NT2/D1 (cell line): ENCODE measurements around the gene HGF.

Experiments
- DNase-seq: peaks from one replicate; pipeline ENCODE4 v3.0.0-alpha.2; 2011; ENCODE audit warnings: low read depth, low spot score
- H3K27me3 ChIP-seq: 2 replicates; pipeline ENCODE4 v1.6.0; 2011; ENCODE audit warnings: mild to moderate bottlenecking; ENCODE audit not compliant: insufficient read length, insufficient read depth
- H3K36me3 ChIP-seq: 2 replicates; pipeline ENCODE4 v1.6.1; 2011; ENCODE audit warnings: mild to moderate bottlenecking, low read length, mixed read lengths; ENCODE audit not compliant: insufficient read depth, insufficient read length
- H3K4me1 ChIP-seq: 2 replicates; pipeline ENCODE4 v1.5.1; 2011; ENCODE audit not compliant: insufficient read depth, insufficient read length
- H3K4me3 ChIP-seq: 2 replicates; pipeline ENCODE4 v1.5.1; 2011; ENCODE audit warnings: low read depth; ENCODE audit not compliant: insufficient read length
- H3K9ac ChIP-seq: 2 replicates; pipeline ENCODE4 v1.6.0; 2011; ENCODE audit warnings: low read depth; ENCODE audit not compliant: insufficient read length
- H3K9me3 ChIP-seq: 2 replicates; pipeline ENCODE4 v1.5.1; 2011; ENCODE audit warnings: mild to moderate bottlenecking, low read length; ENCODE audit not compliant: insufficient read depth
- SUZ12 ChIP-seq: IDR thresholded peaks from 2 replicates; pipeline ENCODE4 v1.6.1; 2011; ENCODE audit not compliant: insufficient read length, insufficient read depth; ENCODE audit errors: extremely low read depth
- YY1 ChIP-seq: IDR thresholded peaks from 2 replicates; pipeline ENCODE4 v1.6.1; 2011; ENCODE audit not compliant: insufficient read length, insufficient read depth
- ZNF274 ChIP-seq: IDR thresholded peaks from 2 replicates; pipeline ENCODE4 v1.6.1; 2011; ENCODE audit warnings: mild to moderate bottlenecking, low read depth, low read length

Gene HGF

DNA sequence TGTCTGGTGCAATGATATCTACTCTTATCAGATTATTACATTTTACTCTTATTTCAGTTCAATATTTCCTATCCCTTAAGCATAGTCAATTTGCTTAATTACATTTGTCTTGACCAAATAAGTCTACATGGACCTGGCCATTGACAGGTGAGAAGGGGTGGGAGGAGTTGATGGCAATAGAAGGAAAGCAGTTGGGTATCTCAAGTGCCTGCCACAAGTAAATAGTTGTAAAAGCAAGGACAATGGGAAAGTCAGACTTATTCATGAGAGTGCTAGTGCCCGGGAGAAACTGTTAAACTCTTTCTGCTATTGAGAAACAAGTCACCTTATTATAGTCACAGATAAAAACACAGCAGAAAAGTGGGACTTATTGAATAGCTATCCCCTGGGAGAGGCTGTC, 32.4 kb upstream of the HGF start:
- no peak for DNase-seq
- Histone ChIP-seq H3K4me3 (no peak overlapping the region), H3K9me3 (no peaks in the 10 kb centered on the region), H3K9ac (no peak overlapping the region), H3K4me1 (no peaks in the 10 kb centered on the region), H3K27me3 (no peaks in the 10 kb centered on the region), H3K36me3 (no peaks in the 10 kb centered on the region)
- TF ChIP-seq YY1 (no peak), SUZ12 (no peak), ZNF274 (no peak)

GRCh38 chr7:81801532-81801931, 31.7 kb upstream of the HGF start:
- Histone ChIP-seq H3K36me3 (no peaks in the 10 kb centered on the region), H3K9ac (no peak overlapping the region), H3K4me1 (no peaks in the 10 kb centered on the region), H3K4me3 (no peak overlapping the region), H3K9me3 (no peaks in the 10 kb centered on the region), H3K27me3 (no peaks in the 10 kb centered on the region)
- TF ChIP-seq ZNF274 (no peak), YY1 (no peak), SUZ12 (no peak)
- no peak for DNase-seq

DNA sequence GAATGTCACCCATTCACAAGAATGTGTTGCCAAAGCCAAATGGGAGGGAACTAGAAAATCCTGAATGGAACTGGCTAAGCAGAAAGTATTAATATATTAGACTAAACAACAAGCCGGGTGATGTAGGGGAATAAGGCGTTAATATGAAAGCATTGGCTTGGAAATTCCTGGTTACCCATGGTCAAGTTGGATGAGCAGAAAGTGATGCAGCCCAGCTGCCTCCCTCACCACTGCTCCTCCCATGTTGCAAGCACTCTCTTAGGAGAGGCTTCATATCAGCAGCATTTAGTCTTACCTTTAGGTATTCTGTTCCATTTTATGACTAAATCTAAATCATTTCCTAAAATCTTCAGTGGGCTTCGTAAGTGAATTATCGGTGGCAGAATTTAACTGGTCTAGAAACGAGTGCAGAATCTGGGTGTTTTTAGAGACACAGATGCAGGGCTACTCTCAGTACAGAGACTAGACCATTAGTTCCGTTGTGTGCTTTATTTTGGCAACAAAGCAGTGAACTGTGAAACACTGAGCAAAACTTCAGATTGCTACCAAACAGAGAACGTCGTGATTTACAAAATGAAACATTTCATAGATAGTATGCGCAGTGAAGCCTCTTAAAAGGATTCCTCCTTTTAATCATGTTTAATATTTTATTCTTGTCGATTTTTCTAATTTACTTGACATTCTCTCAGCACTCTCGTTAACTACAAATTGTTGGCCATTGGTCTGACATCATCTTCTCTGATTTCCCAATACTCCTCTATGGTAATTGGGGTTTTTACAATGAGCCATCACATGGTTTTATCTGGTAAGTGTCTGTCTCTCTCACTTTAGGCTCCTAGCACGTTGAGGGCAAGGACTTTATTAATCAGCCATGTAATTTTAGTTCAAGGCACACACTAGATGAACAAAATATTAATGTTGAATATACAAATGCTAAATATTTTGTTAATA, 22.0 kb upstream of the HGF start:
- Histone ChIP-seq H3K9me3 (no peaks in the 10 kb centered on the region), H3K27me3 (no peaks in the 10 kb centered on the region), H3K4me3 (no peak overlapping the region), H3K9ac (no peak overlapping the region), H3K4me1 (no peaks in the 10 kb centered on the region), H3K36me3 (no peaks in the 10 kb centered on the region)
- no peak for TF ChIP-seq YY1
- TF ChIP-seq ZNF274, result no peak
- no peak for TF ChIP-seq SUZ12
- DNase-seq, result no peak

GRCh38 chr7:81790686-81791085, 20.8 kb upstream of the HGF start:
- TF ChIP-seq ZNF274 (no peak), YY1 (no peak), SUZ12 (no peak)
- H3K4me3 ChIP-seq, result no peak overlapping the region
- H3K27me3 ChIP-seq, result no peaks in the 10 kb centered on the region

DNA sequence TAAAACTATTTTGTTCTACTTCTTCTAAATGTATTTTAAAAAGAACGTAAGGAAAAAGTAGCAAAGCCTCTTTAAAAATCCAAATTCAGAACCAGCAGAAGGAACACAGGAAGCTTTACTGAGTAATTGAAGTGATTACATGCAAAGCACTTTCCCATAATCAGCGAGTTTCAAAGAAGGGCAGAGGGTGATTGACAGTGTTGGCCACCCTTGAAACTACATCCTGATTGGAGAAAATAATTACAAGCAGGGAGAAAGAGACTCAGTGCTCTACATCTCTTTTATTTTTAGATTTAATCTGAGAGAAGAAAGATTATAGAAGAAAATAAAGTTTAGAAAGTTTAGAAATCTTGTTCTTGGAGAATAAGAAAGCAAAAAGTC, 20.3 kb upstream of the HGF start:
- no peaks in the 10 kb centered on the region for H3K4me1 ChIP-seq
- H3K9me3 ChIP-seq, result no peaks in the 10 kb centered on the region
- TF ChIP-seq YY1 (no peak), ZNF274 (no peak), SUZ12 (no peak)
- no peaks in the 10 kb centered on the region for H3K36me3 ChIP-seq
- H3K27me3 ChIP-seq, result no peaks in the 10 kb centered on the region
- no peak overlapping the region for H3K9ac ChIP-seq
- no peak overlapping the region for H3K4me3 ChIP-seq
- DNase-seq, result no peak

More at GRCh38 chr7:81790686-81791085, 20.8 kb upstream of the HGF start:
- Histone ChIP-seq H3K9ac (no peak overlapping the region), H3K36me3 (no peaks in the 10 kb centered on the region), H3K4me1 (no peaks in the 10 kb centered on the region), H3K9me3 (no peaks in the 10 kb centered on the region)
- no peak for DNase-seq

DNA sequence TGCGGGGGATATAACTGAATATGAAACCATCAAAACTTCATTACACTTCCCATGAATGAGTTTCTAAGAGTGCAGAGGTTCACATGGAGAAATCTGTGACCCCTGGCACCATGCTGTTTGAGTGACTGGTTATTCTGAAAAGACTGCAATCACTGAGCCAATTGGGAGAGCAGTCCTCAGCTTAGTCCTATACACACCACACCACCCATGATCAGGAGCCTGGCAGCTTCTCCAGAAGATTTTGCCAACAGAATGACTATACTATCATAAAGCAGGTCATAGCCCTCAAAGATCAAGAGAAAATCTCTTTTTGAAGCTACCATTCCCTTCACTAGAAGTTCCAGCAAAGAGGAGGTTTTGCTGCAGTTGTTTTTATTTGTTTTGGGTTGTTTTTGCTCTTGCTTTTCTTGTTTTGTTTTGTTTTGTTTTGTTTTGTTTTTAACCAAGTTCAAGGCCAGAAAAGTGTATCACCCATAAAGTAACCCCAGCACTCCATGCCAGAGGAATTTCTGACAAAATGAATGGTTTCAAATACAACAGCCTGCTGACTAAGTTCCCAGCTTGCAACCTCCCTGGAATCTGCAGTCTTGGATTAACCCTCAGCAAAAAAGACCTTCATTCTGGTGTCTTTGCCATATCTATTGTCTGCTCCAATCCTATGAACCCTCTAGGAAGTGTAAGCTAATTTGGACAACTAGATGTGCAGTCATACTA, 19.7 kb upstream of the HGF start:
- no peak for DNase-seq
- Histone ChIP-seq H3K9ac (no peak overlapping the region), H3K9me3 (no peaks in the 10 kb centered on the region), H3K36me3 (no peaks in the 10 kb centered on the region), H3K27me3 (no peaks in the 10 kb centered on the region), H3K4me3 (no peak overlapping the region), H3K4me1 (no peaks in the 10 kb centered on the region)
- TF ChIP-seq YY1 (no peak), ZNF274 (no peak), SUZ12 (no peak)

- H3K4me3 ChIP-seq, result no peak overlapping the region
- no peak for DNase-seq
- no peaks in the 10 kb centered on the region for H3K27me3 ChIP-seq
- TF ChIP-seq SUZ12 (no peak), YY1 (no peak), ZNF274 (no peak)
- H3K36me3 ChIP-seq, result no peaks in the 10 kb centered on the region
- H3K9ac ChIP-seq, result no peak overlapping the region
- no peaks in the 10 kb centered on the region for H3K4me1 ChIP-seq
- no peaks in the 10 kb centered on the region for H3K9me3 ChIP-seq
Measured at GRCh38 chr7:81788246-81788645, 18.4 kb upstream of the HGF start.
